Body of pancreas (tissue), 4 donors: Measurements from ENCODE around the gene MCTP1.

ENCODE experiments used
- POLR2A ChIP-seq, 3 donors: fragments of 450-650 bp; IDR thresholded peaks; one replicate each; pipeline ENCODE4 v1.6.1; 2016; ENCODE audit warnings: antibody characterized with exemption in 3 of 3, mild to moderate bottlenecking in 2 of 3
- TF ChIP-seq, protein P1 (sequence below), 7 experiments: fragments of 450-650 bp in 4 of 7; fragments of 200-600 bp in 3 of 7; sonication (generic) in 3 of 7; IDR thresholded peaks; one replicate each; pipeline ENCODE4 v1.5.1; 2016 to 2019; ENCODE audit warnings: antibody characterized with exemption in 7 of 7

DNA sequence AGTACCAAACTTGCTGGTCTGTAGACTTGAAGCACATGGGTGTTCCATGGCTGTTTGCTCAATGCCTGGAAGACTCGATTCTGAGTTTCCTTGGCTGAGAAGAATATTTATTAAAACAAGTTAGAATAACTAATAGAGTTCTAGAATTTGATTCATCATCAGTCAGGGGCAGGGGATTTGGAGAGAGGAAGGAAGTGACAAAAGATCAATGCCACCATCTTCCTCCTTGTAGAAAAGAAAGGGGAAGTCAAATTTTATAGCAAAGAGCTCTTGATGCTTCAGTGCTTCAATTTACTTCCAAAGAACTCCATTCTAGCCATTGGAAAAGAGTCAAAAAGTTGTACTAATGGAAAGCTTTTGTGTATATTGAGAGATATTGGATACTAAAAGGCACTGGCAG lies 236.3 kb downstream of the MCTP1 start:
- TF ChIP-seq, protein P1, sequence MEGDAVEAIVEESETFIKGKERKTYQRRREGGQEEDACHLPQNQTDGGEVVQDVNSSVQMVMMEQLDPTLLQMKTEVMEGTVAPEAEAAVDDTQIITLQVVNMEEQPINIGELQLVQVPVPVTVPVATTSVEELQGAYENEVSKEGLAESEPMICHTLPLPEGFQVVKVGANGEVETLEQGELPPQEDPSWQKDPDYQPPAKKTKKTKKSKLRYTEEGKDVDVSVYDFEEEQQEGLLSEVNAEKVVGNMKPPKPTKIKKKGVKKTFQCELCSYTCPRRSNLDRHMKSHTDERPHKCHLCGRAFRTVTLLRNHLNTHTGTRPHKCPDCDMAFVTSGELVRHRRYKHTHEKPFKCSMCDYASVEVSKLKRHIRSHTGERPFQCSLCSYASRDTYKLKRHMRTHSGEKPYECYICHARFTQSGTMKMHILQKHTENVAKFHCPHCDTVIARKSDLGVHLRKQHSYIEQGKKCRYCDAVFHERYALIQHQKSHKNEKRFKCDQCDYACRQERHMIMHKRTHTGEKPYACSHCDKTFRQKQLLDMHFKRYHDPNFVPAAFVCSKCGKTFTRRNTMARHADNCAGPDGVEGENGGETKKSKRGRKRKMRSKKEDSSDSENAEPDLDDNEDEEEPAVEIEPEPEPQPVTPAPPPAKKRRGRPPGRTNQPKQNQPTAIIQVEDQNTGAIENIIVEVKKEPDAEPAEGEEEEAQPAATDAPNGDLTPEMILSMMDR (IDR thresholded peaks at IDR 0.05): no peak
- TF ChIP-seq POLR2A (IDR thresholded peaks at IDR 0.05): no peak
